HG03521 (cell line): Measurements from ENCODE around the gene YWHAB.
"Not testable (repeated sequence)": the region's sequence is repeated elsewhere in the genome, so short reads cannot be mapped to it uniquely, and the experiment has no call there.

Experiments used
- ATAC-seq: cut with Tn5 transposase; IDR thresholded peaks from one replicate; pipeline ENCODE4 v1.9.1; 2021; ENCODE audit warnings: mild to moderate bottlenecking, moderate library complexity; ENCODE audit not compliant: unreplicated experiment

The YWHAB gene

GRCh38 chr20:44885392-44886265, at the start of gene YWHAB:
TSS of gene YWHAB (plus strand) at chr20:44885705. CDS start at chr20:44901534, 15,829 bp downstream.
- peak; percentile 94 for ATAC-seq

- ATAC-seq = no peak
These were observed 48.8 kb upstream of the YWHAB start for GRCh38 chr20:44836601-44837120.

GRCh38 chr20:44837946-44838345, 47.6 kb upstream of the YWHAB start:
- ATAC-seq = no peak

- ATAC-seq = no peak
These were observed 47.0 kb upstream of the YWHAB start for GRCh38 chr20:44838521-44838920.

- ATAC-seq = no peak
These were observed 46.0 kb upstream of the YWHAB start for GRCh38 chr20:44839481-44839880.

- no peak for ATAC-seq
These were observed 44.7 kb upstream of the YWHAB start for GRCh38 chr20:44840826-44841225.

- ATAC-seq = no peak
These were observed 43.5 kb upstream of the YWHAB start for GRCh38 chr20:44841955-44842354.

GRCh38 chr20:44843876-44844275, 41.6 kb upstream of the YWHAB start:
- no peak for ATAC-seq

- ATAC-seq = no peak
These were observed 37.1 kb upstream of the YWHAB start for GRCh38 chr20:44848254-44849015.

GRCh38 chr20:44849703-44850102, 35.8 kb upstream of the YWHAB start:
- ATAC-seq = no peak

- no peak for ATAC-seq
These were observed 35.2 kb upstream of the YWHAB start for GRCh38 chr20:44850272-44850671.

GRCh38 chr20:44850837-44851236, 34.7 kb upstream of the YWHAB start:
- no peak for ATAC-seq

- ATAC-seq = no peak
These were observed 34.0 kb upstream of the YWHAB start for GRCh38 chr20:44851545-44851944.

- no peak for ATAC-seq
These were observed 29.1 kb upstream of the YWHAB start for GRCh38 chr20:44856442-44856841.

- ATAC-seq = no peak
These were observed 28.6 kb upstream of the YWHAB start for GRCh38 chr20:44856856-44857448.

- ATAC-seq = no peak
These were observed 26.7 kb upstream of the YWHAB start for GRCh38 chr20:44858606-44859360.

GRCh38 chr20:44861531-44862006, 23.9 kb upstream of the YWHAB start:
- no peak for ATAC-seq

- no peak for ATAC-seq
These were observed 23.2 kb upstream of the YWHAB start for GRCh38 chr20:44862286-44862685.

- ATAC-seq = not testable (repeated sequence)
These were observed 22.0 kb upstream of the YWHAB start for GRCh38 chr20:44863365-44864084.

- ATAC-seq = not testable (repeated sequence)
These were observed 21.0 kb upstream of the YWHAB start for GRCh38 chr20:44864493-44864892.
